Right lobe of liver (tissue), 6 donors: ENCODE measurements around the gene LRRC15. TPM values are rescaled to one million over a fixed set of nuclear protein-coding genes. Genes with fewer than 3 reads are reported as not detected.

ENCODE experiments used
- ATAC-seq, 4 donors: fragments of 200-7000 bp; cut with Tn5 transposase; one replicate each; pipeline ENCODE4 v1.9.1; 2020; ENCODE audit warnings: mild to moderate bottlenecking in 4 of 4, moderate library complexity in 4 of 4
- DNase-seq, 3 donors: peaks; one replicate each; pipeline ENCODE4 v3.0.0-alpha.2; 2020
- H3K27ac ChIP-seq, 3 donors: fragments of 200-600 bp; one replicate each; pipeline ENCODE4 v1.8.0; 2022
- H3K27me3 ChIP-seq, 2 donors: fragments of 200-600 bp; one replicate each; pipeline ENCODE4 v1.8.0; 2022
- H3K36me3 ChIP-seq, 4 donors: fragments of 200-600 bp; sonication (generic) in 1 of 4; one replicate each; pipeline versions ENCODE4 v1.5.1 to v1.8.0; 2017 to 2022; ENCODE audit warnings: control low read depth in 1 of 4
- H3K4me1 ChIP-seq, 4 donors: fragments of 200-600 bp; sonication (generic) in 1 of 4; one replicate each; pipeline versions ENCODE4 v1.5.1 to v1.8.0; 2017 to 2022; ENCODE audit warnings: control low read depth in 1 of 4
- H3K4me3 ChIP-seq, 3 donors: fragments of 200-600 bp; one replicate each; pipeline ENCODE4 v1.8.0; 2022
- H3K9me3 ChIP-seq, 4 donors: fragments of 200-600 bp; sonication (generic) in 1 of 4; one replicate each; pipeline versions ENCODE4 v1.5.1 to v1.8.0; 2017 to 2022; ENCODE audit warnings: control low read depth in 1 of 4
- CTCF ChIP-seq, 4 donors: fragments of 200-600 bp in 3 of 4; fragments of 450-650 bp in 1 of 4; IDR thresholded peaks; one replicate each; pipeline versions ENCODE4 v1.5.1 to v1.8.0; 2016 to 2022; ENCODE audit warnings: antibody characterized with exemption in 4 of 4, mild to moderate bottlenecking in 2 of 4
- POLR2A ChIP-seq: fragments of 450-650 bp; IDR thresholded peaks from one replicate; pipeline ENCODE4 v1.6.1; 2017; ENCODE audit warnings: antibody characterized with exemption, mild to moderate bottlenecking
- WGBS: methylation state at CpG from one replicate; pipeline ENCODE4 v1.1.6; 2018; ENCODE audit warnings: low coverage, low lambda C conversion rate; ENCODE audit not compliant: insufficient coverage; ENCODE audit errors: missing lambda C conversion rate; 5-methylcytosine and 5-hydroxymethylcytosine counted together
- intact Hi-C, 2 donors: fragments of 100-400 bp; cut with DNase I; formaldehyde crosslinking; loops; one replicate each; pipeline versions ENCODE4 v1.11.2 to v1.14.1; 2022
- total RNA-seq, 6 experiments: library from RNA; depleted of rRNA in 2 of 6; stranded (reverse); fragments of >200 nt in 2 of 6; fragmentation: NEBNext Ultra II Directional in 3 of 6; extraction: Animal tissue kit (Norgen Biotek cat#: 25700) in 3 of 6; gene quantifications; one replicate each; pipeline versions ENCODE4 v1.1.0 to v1.2.4, GENCODE V29; 2016 to 2023
- donor health status: DM: no; HTN: yes; CAD: no.
- donor health status: DM: no; HTN: no; CAD: no.
- donor health status: DM: no; HTN: no; CAD: no.
- donor health status: DM: no; HTN: yes; CAD: no.
- donor health status: DM: no; HTN: yes; CAD: no.

LRRC15 gene
- total RNA-seq, 6 experiments from 2014 or later, result 0.07 to 0.37 (median 0.09) TPM; not detected in 1

GRCh38 chr3:194337965-194338753, 31.4 kb downstream of the LRRC15 start:
- peak in 1 of 4 donors; percentile 35 for ATAC-seq
- no peak for DNase-seq
- Histone ChIP-seq H3K4me3 (no peak overlapping the region), H3K36me3 (peaks cover 0 to 26% (median 10%) of the 10 kb centered on the region in 4 donors), H3K27ac (no peak overlapping the region), H3K9me3 (no peaks in the 10 kb centered on the region), H3K27me3 (no peaks in the 10 kb centered on the region), H3K4me1 (peaks cover 0 to 8% (median 0%) of the 10 kb centered on the region in 4 donors)
- 52% methylated on average over 7 of the region's 13 CpGs for WGBS
- intact Hi-C loops, result loop anchor here (5.0 to 10.0 kb wide), 2 partner anchors 64 to 257 kb away; no protein-coding TSS in a partner anchor
- TF ChIP-seq CTCF (IDR thresholded peaks at IDR 0.05) (no peak), POLR2A (no peak)

GRCh38 chr3:194336601-194337355, 32.8 kb downstream of the LRRC15 start:
- intact Hi-C loops, result loop anchor here (5.0 to 10.0 kb wide), 2 partner anchors 66 to 258 kb away; no protein-coding TSS in a partner anchor

GRCh38 chr3:194333981-194334320, 35.6 kb downstream of the LRRC15 start:
- no peaks in the 10 kb centered on the region for H3K9me3 ChIP-seq
- ATAC-seq (no peak), DNase-seq (no peak)
- intact Hi-C loops, result loop anchor here in 1 of 2 donors (10.0 kb wide), 1 partner anchor 261 kb away; no protein-coding TSS in a partner anchor
- WGBS, result 37% methylated on average over 8 of the region's 15 CpGs
- TF ChIP-seq POLR2A, result no peak
- no peak for TF ChIP-seq CTCF (IDR thresholded peaks at IDR 0.05)
- no peaks in the 10 kb centered on the region for H3K36me3 ChIP-seq
- H3K27ac ChIP-seq, result no peak overlapping the region
- H3K4me1 ChIP-seq, result peaks cover 0 to 34% (median 15%) of the 10 kb centered on the region in 4 donors
- H3K27me3 ChIP-seq, result no peaks in the 10 kb centered on the region
- peak overlapping the region in 2 of 3 donors; percentile 41 to 53 for H3K4me3 ChIP-seq

More at GRCh38 chr3:194336601-194337355, 32.8 kb downstream of the LRRC15 start:
- no peak overlapping the region for H3K4me3 ChIP-seq
- no peak for ATAC-seq
- H3K4me1 ChIP-seq, result peaks cover 0 to 19% (median 6%) of the 10 kb centered on the region in 4 donors
- 84% methylated on average over 15 of the region's 17 CpGs for WGBS
- DNase-seq, result no peak
- no peak for TF ChIP-seq CTCF (IDR thresholded peaks at IDR 0.05)
- TF ChIP-seq POLR2A, result no peak
- no peaks in the 10 kb centered on the region for H3K27me3 ChIP-seq
- no peaks in the 10 kb centered on the region for H3K9me3 ChIP-seq
- H3K36me3 ChIP-seq, result peaks cover 0 to 15% (median 7%) of the 10 kb centered on the region in 4 donors
- no peak overlapping the region for H3K27ac ChIP-seq

- DNase-seq (peak; percentile 91 to 93 (median 92)), ATAC-seq (peak; percentile 84 to 91 (median 86))
- TF ChIP-seq POLR2A (peak; percentile 15), CTCF (IDR thresholded peaks at IDR 0.05) (peak; percentile 98 to 100 (median 100))
- Histone ChIP-seq H3K36me3 (no peaks in the 10 kb centered on the region), H3K27ac (peak overlapping the region; percentile 55 to 78 (median 62)), H3K9me3 (no peaks in the 10 kb centered on the region), H3K27me3 (no peaks in the 10 kb centered on the region), H3K4me3 (peak overlapping the region; percentile 41 to 53 (median 49)), H3K4me1 (peaks cover 0 to 34% (median 15%) of the 10 kb centered on the region in 4 donors)
- intact Hi-C loops, result loop anchor here in 1 of 2 donors (10.0 kb wide), 1 partner anchor 261 kb away; no protein-coding TSS in a partner anchor
- 4% methylated on average over 20 of the region's 69 CpGs for WGBS
Measured at GRCh38 chr3:194333212-194333980, 36.1 kb downstream of the LRRC15 start.
